Retinal pigment epithelial cell (primary cell): ENCODE measurements around the gene KANK4.

Source experiments
- DNase-seq: peaks from one replicate; pipeline ENCODE4 v3.0.0-alpha.2; 2010; ENCODE audit warnings: low read depth
- H3K4me3 ChIP-seq: 2 replicates; pipeline ENCODE4 v1.5.1; 2011; ENCODE audit warnings: mild to moderate bottlenecking, low read length, control low read depth, moderate library complexity
- CTCF ChIP-seq: conservative IDR thresholded peaks from 2 replicates; pipeline ENCODE4 v1.5.1; 2011; ENCODE audit warnings: low read depth, low read length, control low read depth, inconsistent platforms

Gene KANK4

GRCh38 chr1:62294261-62294660, 25.0 kb downstream of the KANK4 start:
- TF ChIP-seq CTCF = peak; percentile 26
- no peak for DNase-seq
- H3K4me3 ChIP-seq = no peak overlapping the region

DNA sequence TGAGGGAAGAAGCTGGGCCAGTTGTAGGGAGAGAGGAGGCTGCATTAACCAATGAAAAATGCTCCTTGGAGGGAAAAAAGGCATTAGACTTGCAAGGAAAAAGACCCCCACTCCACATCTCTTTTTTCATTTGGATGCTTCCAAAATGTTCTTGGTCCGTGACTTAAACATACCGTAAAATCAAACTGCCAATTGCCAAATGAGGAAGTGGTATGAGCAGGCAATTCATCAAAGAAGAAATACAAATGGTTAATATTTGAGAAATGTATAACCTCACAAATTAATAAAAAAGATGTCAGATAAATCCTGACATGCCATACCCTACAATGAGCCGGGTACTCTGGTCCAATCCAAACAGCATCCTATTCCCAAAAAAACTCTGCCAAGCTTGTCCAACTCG, 30.6 kb downstream of the KANK4 start:
- no peak for DNase-seq
- no peak overlapping the region for H3K4me3 ChIP-seq
- TF ChIP-seq CTCF = no peak

DNA sequence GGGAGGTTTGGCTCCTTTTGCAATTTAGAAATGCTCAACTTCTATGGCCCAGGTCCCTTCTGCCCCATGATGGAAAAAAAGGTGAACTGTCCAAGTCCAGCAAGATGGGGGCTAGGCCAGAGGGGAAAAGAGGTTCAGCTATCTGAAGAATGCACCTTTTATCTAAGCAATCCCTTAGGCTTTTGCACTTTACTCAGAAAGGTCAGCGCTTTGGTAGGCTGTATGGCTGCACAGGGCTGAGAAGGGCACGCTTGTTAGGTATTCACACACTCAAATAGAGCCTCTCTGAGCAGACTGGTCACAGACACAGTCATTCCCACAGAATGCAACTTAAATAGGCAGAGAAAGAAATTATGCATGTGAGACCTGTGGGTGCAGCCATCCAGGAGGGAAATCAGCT, 31.0 kb downstream of the KANK4 start:
- no peak for TF ChIP-seq CTCF
- H3K4me3 ChIP-seq = no peak overlapping the region
- no peak for DNase-seq

GRCh38 chr1:62286786-62287224, 32.4 kb downstream of the KANK4 start:
- H3K4me3 ChIP-seq = no peak overlapping the region
- no peak for TF ChIP-seq CTCF
- no peak for DNase-seq

DNA sequence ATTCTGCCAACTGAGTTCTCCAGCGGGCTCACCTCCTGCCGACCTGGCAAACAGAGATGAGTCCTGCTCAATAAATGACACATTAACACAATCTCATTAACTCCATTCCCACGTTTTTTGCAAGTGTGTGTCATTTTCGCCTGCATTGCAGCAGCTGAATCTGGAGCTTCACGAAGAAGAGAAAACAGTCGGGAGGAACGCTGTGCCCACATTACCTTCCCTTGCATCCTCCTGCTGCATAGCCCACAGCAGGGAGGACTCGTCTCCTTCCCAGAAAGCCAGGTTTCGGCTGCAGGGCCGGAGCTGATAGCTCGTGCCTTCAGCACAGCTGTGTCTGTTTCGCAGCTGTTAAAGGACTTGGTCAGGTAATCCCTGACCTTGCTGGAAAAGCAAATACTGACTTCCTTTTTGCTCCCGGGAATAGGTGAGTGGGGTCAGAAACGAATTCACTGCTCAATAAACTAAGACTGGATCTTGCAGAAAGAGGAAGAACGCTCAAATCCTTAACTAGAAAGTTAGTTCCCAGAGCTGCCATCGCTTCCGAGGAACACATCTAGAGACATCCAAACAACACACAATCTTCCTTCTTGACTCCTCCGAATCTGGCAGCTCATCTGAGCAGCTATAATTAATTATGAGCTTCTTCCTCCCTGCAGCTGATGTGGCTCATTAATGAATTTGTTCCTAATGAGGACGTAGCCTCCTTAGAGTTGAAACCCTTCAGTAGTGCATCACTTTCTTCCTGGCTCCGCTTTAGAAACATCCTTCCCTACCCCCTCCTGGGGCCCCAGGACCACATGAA, 33.0 kb downstream of the KANK4 start:
- no peak for DNase-seq
- TF ChIP-seq CTCF = no peak
- H3K4me3 ChIP-seq = no peak overlapping the region

- DNase-seq = no peak
- no peak for TF ChIP-seq CTCF
- H3K4me3 ChIP-seq = no peak overlapping the region
Observed at GRCh38 chr1:62285440-62285839, 33.8 kb downstream of the KANK4 start.

DNA sequence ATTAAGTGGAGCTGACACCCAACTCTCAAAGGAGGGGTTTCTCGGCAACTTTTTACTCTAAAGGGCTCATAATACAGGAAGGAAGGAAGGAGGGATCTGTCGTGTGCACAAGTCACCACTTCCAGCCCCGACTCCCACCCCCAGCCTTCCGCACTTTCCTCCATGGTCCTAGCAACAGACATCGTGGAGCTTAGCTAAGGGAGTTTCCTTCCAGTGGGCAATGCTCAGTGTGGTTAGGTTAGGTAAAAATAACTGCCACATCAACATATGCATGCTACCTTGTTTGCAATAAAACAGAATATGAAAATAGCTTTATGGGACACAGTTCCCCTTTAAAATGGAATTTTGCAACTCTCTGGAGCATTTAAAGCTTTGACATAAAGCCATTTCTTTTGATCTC, 35.2 kb downstream of the KANK4 start:
- H3K4me3 ChIP-seq = no peak overlapping the region
- DNase-seq = no peak
- TF ChIP-seq CTCF = no peak
